K562 (cell line): ENCODE data around the gene XPNPEP3. TPM values are rescaled to one million over a fixed set of nuclear protein-coding genes. Genes with fewer than 3 reads are reported as not detected.
A peak's percentile ranks its signal among the peaks of the same experiment; 100 is the strongest.

ENCODE experiments used
- ATAC-seq: fragments of 200-7000 bp; cut with Tn5 transposase; 3 replicates; pipeline ENCODE4 v1.9.1; 2020; ENCODE audit warnings: moderate library complexity
- BruUV-seq: library from RNA; stranded (reverse); fragments of 400-500 nt; replicated peaks from 2 replicates; lab custom pipeline; 2021; lab: Mats Ljungman, UMichigan
- CTCF ChIA-PET: fragments of 300-600 bp; formaldehyde crosslinking; extraction: SDS; loops from one replicate; lab custom pipeline; 2021; ENCODE audit warnings: low intra/inter-chr PET ratio; lab: Yijun Ruan, JAX
- POLR2A ChIA-PET: fragments of 300-600, 350-650 bp; sonication (Branson Sonifier 250); formaldehyde crosslinking; extraction: SDS; loops from one replicate; lab custom pipeline; 2021; ENCODE audit warnings: antibody characterized with exemption, inconsistent platforms; lab: Yijun Ruan, JAX
- DNase-seq, 4 experiments: peaks; one replicate each; pipeline versions ENCODE4 v3.0.0 to v3.0.0-alpha.2; 2011 to 2018; ENCODE audit warnings: low spot score in 3 of 4, mixed read lengths in 3 of 4; ENCODE audit errors: extremely low read depth in 1 of 4
- FAIRE-seq: peaks from 2 replicates; lab custom pipeline; 2011; peaks lifted over from hg19 to GRCh38; lab: Jason Lieb, UNC
- H2AFZ ChIP-seq: 2 replicates; pipeline ENCODE4 v1.6.0; 2011; ENCODE audit warnings: low read depth, low read length, control low read depth, inconsistent platforms
- H3K27ac ChIP-seq: fragments of 200-600 bp; 3 replicates; pipeline ENCODE4 v1.8.0; 2011; ENCODE audit warnings: low read depth, mild to moderate bottlenecking, control low read depth, inconsistent platforms, low read length, moderate library complexity, mixed read lengths; ENCODE audit errors: extremely low read depth
- H3K27me3 ChIP-seq, 2 experiments: fragments of 300-600 bp in 1 of 2; 2 replicates in 1 of 2; 3 replicates in 1 of 2; pipeline versions ENCODE4 v1.6.0 to v1.8.0; 2011; ENCODE audit warnings: inconsistent platforms in 2 of 2, low read length in 2 of 2, mild to moderate bottlenecking in 1 of 2, mixed read lengths in 1 of 2, moderate library complexity in 1 of 2; ENCODE audit not compliant: control insufficient read depth in 2 of 2, insufficient read depth in 2 of 2
- H3K36me3 ChIP-seq: fragments of 300-600 bp; 3 replicates; pipeline ENCODE4 v1.8.0; 2011; ENCODE audit warnings: mild to moderate bottlenecking, low read length, inconsistent platforms; ENCODE audit not compliant: control insufficient read depth, insufficient read depth
- H3K4me1 ChIP-seq, 2 experiments: fragments of 200-600 bp in 1 of 2; replicated peaks in 1 of 2; 2 replicates in 1 of 2; 3 replicates in 1 of 2; pipeline versions ENCODE4 v1.5.1 to v1.8.0; 2011; ENCODE audit warnings: inconsistent platforms in 2 of 2, low read length in 2 of 2, mild to moderate bottlenecking in 1 of 2, mixed read lengths in 1 of 2, moderate library complexity in 1 of 2; ENCODE audit not compliant: control insufficient read depth in 2 of 2, insufficient read depth in 2 of 2
- H3K4me2 ChIP-seq: 2 replicates; pipeline ENCODE4 v1.6.1; 2011; ENCODE audit warnings: low read length, control low read depth, inconsistent platforms, mixed read lengths; ENCODE audit not compliant: insufficient read depth
- H3K4me3 ChIP-seq: fragments of 200-600 bp; sonication (generic), shearing (Covaris generic); 2 replicates; pipeline ENCODE4 v1.5.1; 2016; ENCODE audit warnings: control low read depth, inconsistent platforms
- H3K79me2 ChIP-seq: fragments of 200-600 bp; 3 replicates; pipeline ENCODE4 v1.8.0; 2011; ENCODE audit warnings: low read length, inconsistent platforms; ENCODE audit not compliant: control insufficient read depth, insufficient read depth
- H3K9ac ChIP-seq, 2 experiments: 2 replicates each; pipeline versions ENCODE4 v1.6.0 to v1.6.1; 2011; ENCODE audit warnings: low read depth in 2 of 2, low read length in 2 of 2, control low read depth in 1 of 2, inconsistent platforms in 1 of 2, mild to moderate bottlenecking in 1 of 2, mixed read lengths in 1 of 2; ENCODE audit not compliant: insufficient read depth in 1 of 2
- H3K9me1 ChIP-seq: one replicate; pipeline ENCODE4 v1.6.0; 2011; ENCODE audit warnings: inconsistent platforms, mild to moderate bottlenecking, low read length, moderate library complexity; ENCODE audit not compliant: control insufficient read depth, insufficient read depth
- H3K9me3 ChIP-seq: replicated peaks from 2 replicates; pipeline ENCODE4 v1.5.1; 2011; ENCODE audit warnings: low read depth, low read length, inconsistent platforms; ENCODE audit not compliant: control insufficient read depth, insufficient read depth
- H4K20me1 ChIP-seq: replicated peaks from 2 replicates; pipeline ENCODE4 v1.6.1; 2011; ENCODE audit warnings: low read length, inconsistent platforms, mixed read lengths; ENCODE audit not compliant: control insufficient read depth, insufficient read depth
- CBX3 ChIP-seq, 2 experiments: IDR thresholded peaks; 1 replicate in 1 of 2; 2 replicates in 1 of 2; pipeline ENCODE4 v1.6.1; 2012; ENCODE audit warnings: inconsistent platforms in 2 of 2, low read length in 2 of 2, borderline replicate concordance in 1 of 2, control low read depth in 1 of 2
- EWSR1 ChIP-seq: fragments of 450-650 bp; IDR thresholded peaks from 2 replicates; pipeline ENCODE4 v1.6.1; 2018; ENCODE audit warnings: borderline replicate concordance, mild to moderate bottlenecking, low read depth, moderate library complexity; ENCODE audit not compliant: partially characterized antibody
- FOXJ2 ChIP-seq: fragments of 200-800 bp; sonication (Bioruptor generic); IDR thresholded peaks from 2 replicates; pipeline ENCODE4 v1.6.1; 2016; ENCODE audit warnings: missing genetic modification characterization, missing compliant biosample characterization
- GATAD2A ChIP-seq: fragments of 450-650 bp; IDR thresholded peaks from 2 replicates; pipeline ENCODE4 v1.6.1; 2017
- GMEB1 ChIP-seq: fragments of 250-450 bp; sonication (Bioruptor Pico); IDR thresholded peaks from 2 replicates; pipeline ENCODE4 v1.4.0; 2020; ENCODE audit warnings: mild to moderate bottlenecking
- HDAC6 ChIP-seq: IDR thresholded peaks from 2 replicates; pipeline ENCODE4 v1.6.1; 2012; ENCODE audit warnings: low read depth, mild to moderate bottlenecking, control low read depth, inconsistent platforms, low read length, moderate library complexity
- HMGN3 ChIP-seq: IDR thresholded peaks from 2 replicates; pipeline ENCODE4 v1.6.1; 2011; ENCODE audit warnings: borderline replicate concordance, low read depth, mild to moderate bottlenecking, mixed read lengths, low read length; ENCODE audit not compliant: insufficient read length; ENCODE audit errors: extremely low read depth
- KAT8 ChIP-seq: fragments of 450-650 bp; IDR thresholded peaks from 2 replicates; pipeline ENCODE4 v1.6.1; 2016; ENCODE audit warnings: low read depth, mild to moderate bottlenecking
- MTA3 ChIP-seq: fragments of 450-650 bp; formaldehyde crosslinking; IDR thresholded peaks from 2 replicates; pipeline ENCODE4 v1.6.1; 2017; ENCODE audit warnings: mild to moderate bottlenecking, borderline replicate concordance
- NEUROD1 ChIP-seq: fragments of 150-350 bp; IDR thresholded peaks from 2 replicates; pipeline ENCODE4 v1.6.1; 2014; ENCODE audit warnings: borderline replicate concordance, low read length, low read depth; ENCODE audit not compliant: partially characterized antibody
- SIRT6 ChIP-seq: IDR thresholded peaks from one replicate; pipeline ENCODE4 v1.6.1; 2012; ENCODE audit warnings: low read depth, mild to moderate bottlenecking, control low read depth, inconsistent platforms, low read length, moderate library complexity
- ZBTB8A ChIP-seq: fragments of 450-650 bp; IDR thresholded peaks from 2 replicates; pipeline ENCODE4 v1.6.1; 2018; ENCODE audit warnings: mild to moderate bottlenecking, moderate library complexity; ENCODE audit not compliant: partially characterized antibody
- ZKSCAN1 ChIP-seq: fragments of 150-350 bp; IDR thresholded peaks from 2 replicates; pipeline ENCODE4 v1.6.1; 2016; ENCODE audit warnings: low read depth, low read length
- ZNF197 ChIP-seq: fragments of 200-800 bp; sonication (Bioruptor generic); IDR thresholded peaks from 2 replicates; pipeline ENCODE4 v1.6.1; 2016; ENCODE audit warnings: low read depth, missing genetic modification characterization, missing compliant biosample characterization
- WGBS: fragments of 100-300 bp; shearing (Covaris generic); methylation state at CpG from one replicate; pipeline ENCODE4 v1.1.6; 2016; ENCODE audit warnings: low coverage, mixed read lengths; ENCODE audit not compliant: insufficient coverage; ENCODE audit errors: missing lambda C conversion rate; 5-methylcytosine and 5-hydroxymethylcytosine counted together
- in situ Hi-C: fragments of 300-500 bp; cut with MboI; formaldehyde crosslinking; loops from 4 replicates; pipeline ENCODE4 v1.15.0; 2018; ENCODE audit warnings: inconsistent platforms, mixed read lengths
- intact Hi-C: fragments of 100-400 bp; cut with micrococcal nuclease; formaldehyde crosslinking; loops from 2 replicates; pipeline ENCODE4 v1.14.2; 2022
- polyA plus RNA-seq, 8 experiments: library from polyadenylated mRNA; depleted of rRNA in 4 of 8; stranded (reverse) in 5 of 8; unstranded in 3 of 8; fragments of >200 nt; fragmentation: Nextera tagmentation in 2 of 8; fragmentation: Illumina TruSeq in 1 of 8; extraction: Ambion mirVana in 2 of 8; extraction: Trizol in 1 of 8; gene quantifications; 2 replicates each; pipeline versions ENCODE4 v1.2.1 to v1.2.3, GENCODE V29; 2011 to 2014; ENCODE audit warnings: inconsistent platforms in 1 of 8, missing spikeins in 1 of 8
- total RNA-seq, 7 experiments: library from RNA; depleted of rRNA in 6 of 7; stranded (reverse); fragments of >200 nt in 6 of 7; fragmentation: Illumina TruSeq in 2 of 7; extraction: Trizol in 2 of 7; gene quantifications; 2 replicates each; pipeline versions ENCODE4 v1.2.1 to v1.2.3, GENCODE V29; 2011 to 2021; ENCODE audit warnings: low replicate concordance in 1 of 7
- TF ChIP-seq, protein P1 (sequence below): fragments of 250-450 bp; sonication (Bioruptor Pico); IDR thresholded peaks from 2 replicates; pipeline ENCODE4 v1.8.0; 2022; ENCODE audit warnings: inconsistent platforms
- TF ChIP-seq, protein P2 (sequence below): fragments of 450-650 bp; conservative IDR thresholded peaks from 2 replicates; pipeline ENCODE4 v1.6.1; 2016; ENCODE audit warnings: missing genetic modification characterization, low read depth, mild to moderate bottlenecking, control low read depth, missing compliant biosample characterization

Gene XPNPEP3
- total and polyA plus RNA-seq, 9 of the 15 experiments (the other 6 are each of a cell fraction or from before 2014, with no cell fraction given), result 9.1 to 22.6 (median 15.6) TPM

DNA sequence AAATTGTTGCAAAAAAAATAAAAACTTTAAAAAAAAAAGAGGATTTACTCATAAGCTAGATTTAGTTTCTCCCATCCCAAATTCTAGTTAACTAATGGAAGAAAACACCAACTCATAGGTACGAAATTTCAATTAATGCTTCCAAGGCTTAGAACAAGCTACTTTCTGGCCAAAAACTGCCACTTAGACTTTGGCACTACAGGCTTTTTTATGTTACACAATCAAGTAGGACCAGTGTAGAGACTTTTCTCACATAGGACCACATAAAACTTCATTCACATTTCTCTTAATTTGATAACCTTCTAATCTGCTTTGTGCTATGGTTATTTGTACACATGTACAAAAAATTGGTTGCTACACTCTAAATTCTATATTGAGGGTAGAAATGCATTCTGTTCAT, 3.6 kb upstream of the XPNPEP3 start (continued):
- TF ChIP-seq KAT8, result no peak
- TF ChIP-seq, protein P1, sequence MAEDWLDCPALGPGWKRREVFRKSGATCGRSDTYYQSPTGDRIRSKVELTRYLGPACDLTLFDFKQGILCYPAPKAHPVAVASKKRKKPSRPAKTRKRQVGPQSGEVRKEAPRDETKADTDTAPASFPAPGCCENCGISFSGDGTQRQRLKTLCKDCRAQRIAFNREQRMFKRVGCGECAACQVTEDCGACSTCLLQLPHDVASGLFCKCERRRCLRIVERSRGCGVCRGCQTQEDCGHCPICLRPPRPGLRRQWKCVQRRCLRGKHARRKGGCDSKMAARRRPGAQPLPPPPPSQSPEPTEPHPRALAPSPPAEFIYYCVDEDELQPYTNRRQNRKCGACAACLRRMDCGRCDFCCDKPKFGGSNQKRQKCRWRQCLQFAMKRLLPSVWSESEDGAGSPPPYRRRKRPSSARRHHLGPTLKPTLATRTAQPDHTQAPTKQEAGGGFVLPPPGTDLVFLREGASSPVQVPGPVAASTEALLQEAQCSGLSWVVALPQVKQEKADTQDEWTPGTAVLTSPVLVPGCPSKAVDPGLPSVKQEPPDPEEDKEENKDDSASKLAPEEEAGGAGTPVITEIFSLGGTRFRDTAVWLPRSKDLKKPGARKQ (CRISPR knock-in tag), result no peak
- TF ChIP-seq, protein P2, sequence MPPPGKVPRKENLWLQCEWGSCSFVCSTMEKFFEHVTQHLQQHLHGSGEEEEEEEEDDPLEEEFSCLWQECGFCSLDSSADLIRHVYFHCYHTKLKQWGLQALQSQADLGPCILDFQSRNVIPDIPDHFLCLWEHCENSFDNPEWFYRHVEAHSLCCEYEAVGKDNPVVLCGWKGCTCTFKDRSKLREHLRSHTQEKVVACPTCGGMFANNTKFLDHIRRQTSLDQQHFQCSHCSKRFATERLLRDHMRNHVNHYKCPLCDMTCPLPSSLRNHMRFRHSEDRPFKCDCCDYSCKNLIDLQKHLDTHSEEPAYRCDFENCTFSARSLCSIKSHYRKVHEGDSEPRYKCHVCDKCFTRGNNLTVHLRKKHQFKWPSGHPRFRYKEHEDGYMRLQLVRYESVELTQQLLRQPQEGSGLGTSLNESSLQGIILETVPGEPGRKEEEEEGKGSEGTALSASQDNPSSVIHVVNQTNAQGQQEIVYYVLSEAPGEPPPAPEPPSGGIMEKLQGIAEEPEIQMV (tag), result no peak
- no peak for TF ChIP-seq ZKSCAN1

DNA sequence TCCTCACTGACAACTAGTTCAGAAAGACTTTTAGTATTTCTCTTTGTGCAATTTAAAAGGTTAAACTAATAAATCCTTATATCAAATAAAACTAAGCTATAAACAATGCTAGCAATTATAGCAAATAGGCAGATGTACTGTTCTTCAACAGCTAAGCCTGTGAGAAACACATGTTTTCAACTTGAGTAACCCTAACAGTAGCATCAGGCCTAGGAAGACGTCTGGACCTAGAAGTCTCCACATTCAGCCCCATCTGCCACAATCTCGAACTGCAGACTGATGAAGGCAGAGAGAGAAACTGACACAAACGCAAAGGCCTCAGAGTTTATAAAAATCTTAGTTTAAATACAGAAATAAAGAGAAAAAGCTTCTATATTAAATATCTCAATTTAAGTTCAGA, 3.0 kb upstream of the XPNPEP3 start:
- FAIRE-seq (peak; percentile 74), DNase-seq (peak in 2 of 4 experiments; percentile 7 to 39), ATAC-seq (peak; percentile 39)
- peak overlapping the region; percentile 88; the same call in 1 of the 2 replicates for H3K4me3 ChIP-seq
- 0% methylated on average over 3 of the region's 3 CpGs for whole genome bisulfite sequencing
- H3K36me3 ChIP-seq, result peaks cover 53% of the 10 kb centered on the region
- no peaks in the 10 kb centered on the region; the same call in 1 of the 2 replicates for H4K20me1 ChIP-seq
- H3K9ac ChIP-seq, result peak overlapping the region in 1 of 2 experiments; percentile 91; a peak in 2 of 4 replicates
- no peak overlapping the region for H2AFZ ChIP-seq
- H3K27me3 ChIP-seq, result no peaks in the 10 kb centered on the region
- no TSS peak for BruUV-seq
- peaks cover 7 to 10% of the 10 kb centered on the region in 2 experiments; a peak in 3 of 5 replicates for H3K4me1 ChIP-seq
- peak overlapping the region; percentile 53; the same call in 2 of the 3 replicates for H3K27ac ChIP-seq
- in situ Hi-C loops (no loop called here), intact Hi-C loops (no loop called here)
- H3K79me2 ChIP-seq, result peaks cover 94% of the 10 kb centered on the region
- CTCF ChIA-PET, result no interaction called here
- POLR2A ChIA-PET, result interaction anchor here (0.9 kb wide), 1 partner anchor 37 kb away, joined by 3 read pairs; no protein-coding TSS in a partner anchor
- H3K9me3 ChIP-seq, result no peaks in the 10 kb centered on the region
- peak overlapping the region; percentile 88 for H3K4me2 ChIP-seq
- no peaks in the 10 kb centered on the region for H3K9me1 ChIP-seq
- TF ChIP-seq HMGN3 (no peak), MTA3 (no peak), CBX3 (IDR thresholded peaks at IDR 0.05; ENCODE audit: borderline replicate concordance in 1 of 2, low read length in 2 of 2) (no peak), GATAD2A (no peak), SIRT6 (no peak), ZNF197 (CRISPR knock-in tag) (no peak), EWSR1 (no peak), HDAC6 (no peak), GMEB1 (CRISPR knock-in tag) (no peak), ZBTB8A (no peak), FOXJ2 (no peak), NEUROD1 (no peak)
